Astrocyte of the cerebellum (primary cell): ENCODE data around the gene PACRG.

ENCODE experiments used
- DNase-seq: peaks from one replicate; pipeline ENCODE4 v3.0.0-alpha.2; 2011; ENCODE audit warnings: low read depth
- H3K4me3 ChIP-seq: 2 replicates; pipeline ENCODE4 v1.5.1; 2011; ENCODE audit warnings: mild to moderate bottlenecking, low read depth, low read length, moderate library complexity
- CTCF ChIP-seq: IDR thresholded peaks from 2 replicates; pipeline ENCODE4 v1.5.1; 2012; ENCODE audit warnings: low read length, low read depth, moderate library complexity, mild to moderate bottlenecking; ENCODE audit errors: missing control alignments
- in situ Hi-C: cut with HindIII; loops from 2 replicates; pipeline ENCODE4 v1.10.0; 2017; ENCODE audit warnings: low sequenced_read_pairs

The PACRG gene

GRCh38 chr6:163010145-163010544, 282.4 kb downstream of the PACRG start:
- no peak for TF ChIP-seq CTCF
- H3K4me3 ChIP-seq, result no peak overlapping the region
- DNase-seq, result no peak
- in situ Hi-C loops, result no loop called here

GRCh38 chr6:163014736-163015135, 287.0 kb downstream of the PACRG start:
- no peak for TF ChIP-seq CTCF
- no peak overlapping the region for H3K4me3 ChIP-seq
- in situ Hi-C loops, result no loop called here
- DNase-seq, result no peak

GRCh38 chr6:163017801-163018200, 290.0 kb downstream of the PACRG start:
- no peak overlapping the region for H3K4me3 ChIP-seq
- DNase-seq, result no peak
- in situ Hi-C loops, result no loop called here
- TF ChIP-seq CTCF, result no peak

- TF ChIP-seq CTCF, result no peak
- no peak overlapping the region for H3K4me3 ChIP-seq
- no peak for DNase-seq
- in situ Hi-C loops, result no loop called here
Measured at GRCh38 chr6:163019926-163020325, 292.2 kb downstream of the PACRG start.

- no peak overlapping the region for H3K4me3 ChIP-seq
- in situ Hi-C loops, result no loop called here
- no peak for DNase-seq
- no peak for TF ChIP-seq CTCF
Measured at GRCh38 chr6:163021054-163021453, 293.3 kb downstream of the PACRG start.

GRCh38 chr6:163023700-163024099, 295.9 kb downstream of the PACRG start:
- no peak for TF ChIP-seq CTCF
- H3K4me3 ChIP-seq, result no peak overlapping the region
- no peak for DNase-seq
- in situ Hi-C loops, result no loop called here

GRCh38 chr6:163026893-163027292, 299.1 kb downstream of the PACRG start:
- H3K4me3 ChIP-seq, result no peak overlapping the region
- no peak for DNase-seq
- in situ Hi-C loops, result no loop called here
- no peak for TF ChIP-seq CTCF
